ENCODE measurements around the gene ZNF530.

DNA sequence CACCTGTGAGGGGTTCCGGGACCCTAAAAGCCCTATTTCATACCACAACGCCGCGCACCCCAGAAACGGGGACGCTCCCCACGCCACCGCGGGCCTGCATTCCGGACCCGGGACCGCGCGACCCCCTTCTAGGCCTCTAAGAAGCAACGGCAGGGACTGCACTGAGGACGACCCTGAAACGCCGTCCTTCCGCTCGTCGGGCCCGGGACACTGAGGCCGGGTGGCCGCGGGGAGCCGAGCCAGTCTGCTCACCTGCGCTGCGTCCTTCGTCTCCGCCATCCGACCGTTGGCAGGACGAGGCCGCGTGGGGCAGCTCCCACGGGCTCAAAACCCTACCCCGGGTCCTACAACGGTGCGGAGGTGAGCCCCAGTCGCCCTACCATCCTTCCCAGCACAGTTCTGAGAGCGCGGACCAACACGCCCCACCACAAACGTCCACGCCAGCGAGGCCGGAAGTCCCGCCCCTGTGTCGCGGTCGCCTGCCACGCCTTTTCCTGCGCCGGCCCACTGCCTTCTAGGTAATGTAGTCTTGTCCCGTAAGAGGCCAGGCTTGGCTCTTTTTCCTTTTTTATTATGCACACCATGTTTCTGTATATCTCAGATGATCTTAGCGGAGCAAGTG lies 40.2 kb upstream of the ZNF530 start, which contains the start of gene ZNF550:
- TF ChIP-seq RAD51 (IDR thresholded peaks at IDR 0.05; ENCODE audit: borderline replicate concordance, low read depth) (no peak), ARHGAP35 (IDR thresholded peaks at IDR 0.05; ENCODE audit: partially characterized antibody) (no peak), POLR2AphosphoS5 (IDR thresholded peaks at IDR 0.05; ENCODE audit: control insufficient read depth, insufficient read depth, low read depth, low read length) (peak; percentile 46; the same call in 1 of the 2 replicates), ZFP30 (CRISPR knock-in tag; IDR thresholded peaks at IDR 0.05; ENCODE audit: borderline replicate concordance) (no peak)
- TF ChIP-seq, protein P1, sequence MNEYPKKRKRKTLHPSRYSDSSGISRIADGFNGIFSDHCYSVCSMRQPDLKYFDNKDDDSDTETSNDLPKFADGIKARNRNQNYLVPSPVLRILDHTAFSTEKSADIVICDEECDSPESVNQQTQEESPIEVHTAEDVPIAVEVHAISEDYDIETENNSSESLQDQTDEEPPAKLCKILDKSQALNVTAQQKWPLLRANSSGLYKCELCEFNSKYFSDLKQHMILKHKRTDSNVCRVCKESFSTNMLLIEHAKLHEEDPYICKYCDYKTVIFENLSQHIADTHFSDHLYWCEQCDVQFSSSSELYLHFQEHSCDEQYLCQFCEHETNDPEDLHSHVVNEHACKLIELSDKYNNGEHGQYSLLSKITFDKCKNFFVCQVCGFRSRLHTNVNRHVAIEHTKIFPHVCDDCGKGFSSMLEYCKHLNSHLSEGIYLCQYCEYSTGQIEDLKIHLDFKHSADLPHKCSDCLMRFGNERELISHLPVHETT (CRISPR knock-in tag; conservative IDR thresholded peaks at IDR 0.05 in 1 of 2, IDR thresholded peaks at IDR 0.05 in 1 of 2) = no peak

Measured in K562 (cell line).